ENCODE measurements around the gene FAM20A.

DNA sequence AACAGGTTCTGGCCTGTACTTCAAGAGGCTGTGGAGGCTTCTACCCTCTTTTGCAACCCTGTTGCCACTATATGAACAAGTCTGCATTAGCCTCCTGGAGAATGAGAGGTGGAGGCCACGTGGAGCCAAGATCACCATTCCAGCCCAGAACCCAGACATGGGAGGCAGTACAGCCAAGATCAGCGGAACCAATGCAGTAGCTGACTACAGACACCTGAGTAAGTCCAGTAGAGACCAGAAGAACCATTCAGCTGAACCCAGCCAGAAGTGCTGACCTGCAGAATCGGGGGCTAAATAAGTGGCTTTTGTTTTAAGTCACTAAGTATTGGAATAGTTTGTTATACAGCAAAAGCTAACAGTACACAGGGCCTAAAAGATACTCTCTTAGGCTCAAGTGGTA lies 12.1 kb downstream of the FAM20A start:
- TF ChIP-seq, protein P1, sequence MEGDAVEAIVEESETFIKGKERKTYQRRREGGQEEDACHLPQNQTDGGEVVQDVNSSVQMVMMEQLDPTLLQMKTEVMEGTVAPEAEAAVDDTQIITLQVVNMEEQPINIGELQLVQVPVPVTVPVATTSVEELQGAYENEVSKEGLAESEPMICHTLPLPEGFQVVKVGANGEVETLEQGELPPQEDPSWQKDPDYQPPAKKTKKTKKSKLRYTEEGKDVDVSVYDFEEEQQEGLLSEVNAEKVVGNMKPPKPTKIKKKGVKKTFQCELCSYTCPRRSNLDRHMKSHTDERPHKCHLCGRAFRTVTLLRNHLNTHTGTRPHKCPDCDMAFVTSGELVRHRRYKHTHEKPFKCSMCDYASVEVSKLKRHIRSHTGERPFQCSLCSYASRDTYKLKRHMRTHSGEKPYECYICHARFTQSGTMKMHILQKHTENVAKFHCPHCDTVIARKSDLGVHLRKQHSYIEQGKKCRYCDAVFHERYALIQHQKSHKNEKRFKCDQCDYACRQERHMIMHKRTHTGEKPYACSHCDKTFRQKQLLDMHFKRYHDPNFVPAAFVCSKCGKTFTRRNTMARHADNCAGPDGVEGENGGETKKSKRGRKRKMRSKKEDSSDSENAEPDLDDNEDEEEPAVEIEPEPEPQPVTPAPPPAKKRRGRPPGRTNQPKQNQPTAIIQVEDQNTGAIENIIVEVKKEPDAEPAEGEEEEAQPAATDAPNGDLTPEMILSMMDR (IDR thresholded peaks at IDR 0.05), result no peak
- no peak for TF ChIP-seq POLR2AphosphoS5 (IDR thresholded peaks at IDR 0.05)
